Measurements from ENCODE around the gene HEATR5A.

The HEATR5A gene

GRCh38 chr14:31428011-31428410, 7.7 kb upstream of the HEATR5A start:
- no peak for DNase-seq (ENCODE audit: low read depth in 1 of 2, low spot score in 1 of 2)
- Histone ChIP-seq H3K27ac (replicated peaks) (no peak overlapping the region), H3K27me3 (ENCODE audit: insufficient read depth, poor library complexity, severe bottlenecking) (no peaks in the 10 kb centered on the region), H3K4me3 (replicated peaks; ENCODE audit: insufficient read depth, low read length) (no peak overlapping the region)
- TF ChIP-seq POLR2AphosphoS5 (IDR thresholded peaks at IDR 0.05; ENCODE audit: low read depth) (no peak), GABPA (IDR thresholded peaks at IDR 0.05; ENCODE audit: low read depth) (no peak), SPI1 (IDR thresholded peaks at IDR 0.05; ENCODE audit: borderline replicate concordance, low read depth) (no peak), CTCF (IDR thresholded peaks at IDR 0.05; ENCODE audit: insufficient read depth, low read length) (no peak), REST (IDR thresholded peaks at IDR 0.05; ENCODE audit: insufficient replicate concordance, low read depth) (no peak)

- no peak for DNase-seq (ENCODE audit: low read depth in 1 of 2, low spot score in 1 of 2)
- Histone ChIP-seq H3K27ac (replicated peaks) (no peak overlapping the region), H3K27me3 (ENCODE audit: insufficient read depth, poor library complexity, severe bottlenecking) (no peaks in the 10 kb centered on the region), H3K4me3 (replicated peaks; ENCODE audit: insufficient read depth, low read length) (no peak overlapping the region)
- no peak for TF ChIP-seq CTCF (IDR thresholded peaks at IDR 0.05; ENCODE audit: insufficient read depth, low read length)
- TF ChIP-seq POLR2AphosphoS5 (IDR thresholded peaks at IDR 0.05; ENCODE audit: low read depth), result no peak
- no peak for TF ChIP-seq GABPA (IDR thresholded peaks at IDR 0.05; ENCODE audit: low read depth)
- TF ChIP-seq SPI1 (IDR thresholded peaks at IDR 0.05; ENCODE audit: borderline replicate concordance, low read depth), result no peak
- no peak for TF ChIP-seq REST (IDR thresholded peaks at IDR 0.05; ENCODE audit: insufficient replicate concordance, low read depth)
Measured at GRCh38 chr14:31426663-31427062, 6.3 kb upstream of the HEATR5A start.

GRCh38 chr14:31425905-31426304, 5.6 kb upstream of the HEATR5A start:
- TF ChIP-seq GABPA (IDR thresholded peaks at IDR 0.05; ENCODE audit: low read depth) (no peak), POLR2AphosphoS5 (IDR thresholded peaks at IDR 0.05; ENCODE audit: low read depth) (no peak), SPI1 (IDR thresholded peaks at IDR 0.05; ENCODE audit: borderline replicate concordance, low read depth) (no peak), REST (IDR thresholded peaks at IDR 0.05; ENCODE audit: insufficient replicate concordance, low read depth) (no peak), CTCF (IDR thresholded peaks at IDR 0.05; ENCODE audit: insufficient read depth, low read length) (no peak)
- no peak for DNase-seq (ENCODE audit: low read depth in 1 of 2, low spot score in 1 of 2)
- Histone ChIP-seq H3K27ac (replicated peaks) (no peak overlapping the region), H3K27me3 (ENCODE audit: insufficient read depth, poor library complexity, severe bottlenecking) (no peaks in the 10 kb centered on the region), H3K4me3 (replicated peaks; ENCODE audit: insufficient read depth, low read length) (no peak overlapping the region)
